ENCODE measurements around the gene SAMD4A.
"Not testable (repeated sequence)": the region's sequence is repeated elsewhere in the genome, so short reads cannot be mapped to it uniquely, and the experiment has no call there.

SAMD4A gene

DNA sequence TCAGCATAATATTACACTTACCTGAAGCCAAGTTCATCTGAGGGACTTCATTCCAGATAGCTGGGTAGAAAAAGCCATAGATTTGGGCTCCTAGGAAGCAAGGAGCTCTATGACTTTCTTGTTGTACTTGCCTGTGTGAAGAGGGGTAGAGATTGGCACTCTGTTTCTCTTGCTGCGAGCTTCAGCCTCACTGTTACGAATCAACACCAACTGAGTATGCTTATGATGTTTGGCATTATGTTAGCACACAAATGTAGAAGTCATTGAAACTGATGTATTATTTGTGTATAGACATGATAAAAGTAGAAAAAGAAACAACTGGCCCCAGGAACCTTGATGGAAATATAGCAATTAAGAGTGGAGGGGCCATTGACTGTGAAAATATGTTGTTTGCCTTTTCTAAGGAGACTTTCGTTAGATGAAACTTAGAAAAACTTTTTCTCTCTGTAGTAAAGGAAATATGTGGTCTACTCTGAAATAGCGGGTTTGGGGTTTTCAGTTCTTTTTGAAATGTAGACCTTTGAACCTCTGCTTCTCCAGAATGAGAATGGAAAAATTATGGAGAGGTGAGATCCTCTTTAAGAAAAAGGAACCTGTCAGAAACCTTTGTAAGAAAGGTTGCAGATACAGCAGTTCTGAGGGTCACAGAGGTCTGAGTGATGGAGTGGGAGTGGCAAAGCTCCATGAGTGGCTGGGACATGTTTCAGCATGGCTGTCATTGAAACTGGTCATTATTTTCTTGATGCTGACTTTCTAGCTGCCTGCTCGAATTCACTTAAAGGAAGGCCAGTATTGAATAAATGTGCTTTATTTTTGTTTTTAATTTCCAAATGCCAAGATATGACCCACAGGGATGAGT is 175.8 kb downstream of the SAMD4A start:
- DNase-seq, result no peak

DNA sequence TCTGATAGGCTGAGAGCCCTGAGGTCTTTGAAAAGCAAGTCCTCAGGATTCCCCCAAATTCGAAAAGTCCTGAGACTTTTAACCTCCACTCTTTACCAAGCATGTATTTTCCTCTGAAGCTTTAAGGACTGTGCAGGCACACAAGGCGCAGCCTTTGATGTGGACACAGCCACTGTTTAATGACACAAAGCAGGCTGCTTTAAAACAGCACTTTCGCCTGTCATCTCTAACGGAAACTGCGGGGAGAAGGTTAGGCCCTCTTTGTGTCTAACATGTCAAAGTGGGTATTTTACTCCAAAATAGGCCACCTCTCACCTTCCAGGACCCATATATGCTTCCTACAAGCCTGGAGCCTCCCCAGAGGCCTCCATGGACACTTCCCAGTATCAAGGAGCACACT is 176.5 kb downstream of the SAMD4A start:
- no peak for DNase-seq

DNA sequence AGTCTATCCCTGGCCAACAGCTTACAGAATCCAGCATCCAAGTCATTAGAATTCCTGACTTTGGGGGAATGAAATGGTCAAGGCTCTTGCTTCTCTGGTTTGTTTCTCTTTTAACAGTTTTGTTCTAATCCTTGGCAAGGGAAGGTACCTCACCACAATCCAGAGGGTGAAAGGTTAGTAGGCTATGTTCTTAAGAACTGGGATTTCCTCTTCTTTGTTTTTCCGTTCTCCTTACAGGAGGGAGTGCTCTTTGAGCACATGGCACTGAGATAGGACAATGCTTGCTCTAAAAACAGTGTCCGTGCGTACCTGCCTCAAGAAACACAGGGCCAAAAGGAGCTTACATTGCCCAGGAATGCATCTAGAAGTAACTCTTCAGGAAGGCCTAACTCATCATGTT is 179.1 kb downstream of the SAMD4A start:
- no peak for DNase-seq

DNA sequence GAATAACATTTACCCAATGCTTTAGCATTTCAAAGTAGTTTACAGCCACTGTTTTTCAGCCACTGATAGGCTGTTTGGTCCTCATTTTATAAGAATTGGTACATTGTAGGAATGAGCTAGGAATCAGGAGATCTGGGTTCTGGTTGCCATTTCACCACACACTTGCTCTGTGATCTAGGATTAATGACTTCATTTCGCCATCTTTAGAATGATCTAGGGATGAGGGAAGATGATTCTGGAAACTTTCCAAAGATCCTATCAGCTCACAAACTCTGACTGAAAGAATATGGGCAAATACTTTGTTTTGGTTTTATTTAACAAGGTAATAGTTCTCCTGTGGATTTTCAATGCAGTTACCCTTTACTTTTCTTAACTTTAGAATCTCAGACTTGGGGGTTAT is 180.7 kb downstream of the SAMD4A start:
- DNase-seq, result no peak

DNA sequence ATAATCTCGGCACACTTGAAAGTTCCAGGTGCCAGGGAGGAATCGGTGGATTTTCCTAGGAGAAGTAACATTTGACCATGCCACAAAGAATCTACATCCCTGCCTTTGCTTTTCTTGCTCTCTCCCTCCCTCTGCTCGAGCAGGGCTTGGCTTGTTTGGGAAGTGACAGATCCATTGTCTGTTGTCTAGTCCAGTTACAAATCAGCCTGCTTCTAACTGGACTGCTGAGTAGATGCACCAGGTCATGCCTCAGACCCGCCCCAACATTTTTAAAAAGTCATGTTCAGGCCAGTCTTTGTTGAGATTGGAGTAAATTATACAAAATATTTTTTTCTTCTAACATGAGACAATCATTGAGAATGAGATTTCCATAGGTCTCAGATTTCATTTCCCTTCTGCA is 182.3 kb downstream of the SAMD4A start:
- no peak for DNase-seq

DNA sequence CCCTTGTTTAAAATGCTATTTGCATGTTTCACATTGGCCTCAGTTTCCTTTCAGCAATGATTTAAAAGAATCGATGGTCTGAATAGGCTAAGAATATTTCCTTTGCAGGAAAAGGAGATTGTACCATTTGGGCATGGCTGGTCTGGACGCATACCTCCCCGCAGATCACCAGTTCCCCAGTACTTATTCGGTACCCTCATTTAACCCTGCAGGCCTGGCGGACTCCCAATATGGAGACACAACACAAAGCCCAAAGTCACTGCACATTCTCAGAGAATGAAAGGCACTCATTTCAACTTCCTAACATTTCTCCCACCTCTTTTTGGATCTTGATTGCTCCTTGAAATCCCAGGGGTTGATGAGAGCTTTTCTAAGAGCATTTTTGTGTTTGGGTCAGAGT is 182.8 kb downstream of the SAMD4A start:
- DNase-seq, result no peak

DNA sequence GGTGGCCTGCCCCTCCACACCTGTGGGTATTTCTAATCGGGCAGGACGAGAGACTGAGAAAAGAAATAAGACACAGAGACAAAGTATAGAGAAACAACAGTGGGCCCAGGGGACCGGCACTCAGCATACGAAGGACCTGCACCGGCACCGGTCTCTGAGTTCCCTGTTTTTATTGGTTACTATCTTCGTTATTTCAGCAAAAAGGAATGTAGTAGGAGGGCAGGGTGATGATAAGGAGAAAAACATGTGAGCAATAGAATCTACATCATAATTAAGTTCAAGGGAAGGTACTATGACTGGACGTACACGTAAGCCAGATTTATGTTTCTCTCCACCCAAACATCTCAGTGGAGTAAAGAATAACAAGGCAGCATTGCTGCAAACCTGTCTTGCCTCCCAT is 185.7 kb downstream of the SAMD4A start:
- not testable (repeated sequence) for DNase-seq

DNA sequence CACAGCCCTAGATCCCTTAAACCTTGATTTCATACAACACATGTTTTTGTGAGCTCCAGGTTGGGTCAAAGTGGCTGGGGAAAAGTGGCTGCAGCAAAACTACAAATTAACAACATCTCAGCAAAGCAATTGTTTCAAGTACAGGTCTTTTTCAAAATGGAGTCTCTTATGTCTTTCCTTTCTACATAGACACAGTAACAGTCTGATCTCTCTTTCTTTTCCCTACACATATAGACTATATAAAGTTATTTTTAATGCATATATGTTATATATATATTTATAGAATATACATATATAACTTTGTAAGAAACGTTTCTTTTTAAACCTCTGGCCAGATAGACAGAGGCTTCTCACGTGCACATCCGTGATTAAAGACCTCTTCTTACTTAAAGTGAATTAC is 186.5 kb downstream of the SAMD4A start:
- DNase-seq, result not testable (repeated sequence)

DNA sequence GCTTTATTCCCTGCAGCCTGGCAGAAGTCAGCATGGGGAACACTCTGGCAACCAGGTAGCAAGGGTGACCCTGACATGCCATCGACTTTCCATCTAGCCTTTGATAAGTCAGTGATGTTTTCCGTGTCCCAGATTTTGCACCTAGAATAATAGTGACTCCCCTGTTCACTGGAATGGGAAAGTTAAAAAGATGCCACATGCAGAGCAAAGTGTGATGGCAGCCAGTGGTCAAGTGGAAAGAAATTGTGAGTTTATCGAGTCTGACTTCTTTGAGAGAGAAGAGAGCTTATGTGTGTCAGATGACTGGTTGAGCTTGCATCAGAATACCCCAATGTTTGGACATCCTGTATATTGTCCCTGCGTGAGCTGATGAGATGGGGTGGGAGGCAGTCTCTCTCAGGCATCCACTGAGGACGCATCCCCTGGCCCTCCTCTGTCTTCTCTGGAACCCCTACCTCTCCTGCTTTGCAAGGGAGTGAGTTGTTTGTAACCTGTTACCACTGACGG is 187.2 kb downstream of the SAMD4A start:
- DNase-seq, result no peak

DNA sequence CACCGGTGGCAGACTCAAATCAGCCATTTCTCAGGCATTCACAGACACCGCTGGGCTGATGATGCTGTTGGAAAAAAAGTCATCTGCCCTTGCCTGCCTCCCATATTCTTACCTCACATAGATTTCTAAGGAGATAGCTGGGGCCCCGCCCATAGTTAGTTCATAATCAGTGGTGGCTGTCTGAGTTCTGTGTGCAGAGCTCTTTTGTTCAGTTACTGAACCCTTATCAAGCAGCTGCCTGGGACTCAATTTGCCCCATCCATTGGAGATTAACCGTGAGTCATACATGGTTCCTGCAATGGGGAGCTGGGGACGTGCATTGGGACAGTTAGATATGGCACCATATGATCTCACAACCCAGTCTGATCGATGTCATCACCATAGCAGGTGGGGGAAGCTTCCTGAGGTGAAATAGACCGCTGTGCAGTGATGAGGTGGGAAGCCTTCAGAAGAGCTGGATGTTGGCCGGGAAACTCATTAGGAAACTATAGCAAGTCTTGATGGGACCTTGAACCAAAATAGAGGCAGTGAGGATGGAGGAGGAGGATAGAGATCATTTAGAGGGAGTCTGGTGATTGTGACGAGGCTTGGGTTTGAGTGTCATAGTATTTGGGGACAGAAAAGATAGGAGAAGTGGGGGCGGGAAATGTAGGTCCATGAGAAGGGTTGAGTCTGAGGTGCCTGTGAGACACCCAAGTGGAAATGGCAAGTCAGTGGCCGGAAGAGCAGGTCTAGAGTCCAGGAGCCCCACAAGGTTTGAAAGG is 187.9 kb downstream of the SAMD4A start:
- DNase-seq, result no peak

DNA sequence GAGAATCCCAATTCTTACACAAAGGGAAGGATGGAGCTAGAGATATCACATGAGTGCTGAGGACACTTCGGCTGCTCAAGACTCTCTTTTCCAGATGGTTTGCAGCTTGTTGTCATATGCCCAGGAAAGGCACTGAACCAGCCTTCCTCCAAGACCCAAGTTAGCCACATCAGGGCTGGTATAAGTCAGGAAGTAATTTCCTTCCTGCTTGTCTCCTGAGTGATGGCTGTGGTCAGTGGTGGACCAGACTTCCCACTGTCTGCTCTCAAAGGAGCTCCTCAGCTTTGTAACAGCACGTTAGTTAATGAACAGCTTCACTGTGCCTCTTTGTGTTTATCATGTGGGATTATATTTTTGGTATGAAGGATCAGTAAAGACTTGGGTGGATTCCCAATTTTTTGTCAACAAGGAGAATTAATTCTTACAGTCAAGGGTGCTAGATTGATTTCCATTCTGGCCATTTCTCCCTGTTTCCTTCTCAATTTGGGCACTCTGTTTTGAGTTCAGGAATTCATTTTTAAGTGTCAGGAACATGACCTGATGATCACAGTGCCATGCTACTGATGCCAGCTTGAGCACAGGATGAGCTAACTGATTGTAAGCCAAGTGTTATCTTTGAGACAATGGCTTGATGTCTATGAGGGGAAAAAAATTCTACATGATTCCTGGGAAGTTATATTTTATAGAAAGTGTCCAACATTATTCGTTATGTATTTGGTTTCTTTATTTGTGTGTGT is 189.9 kb downstream of the SAMD4A start:
- no peak for DNase-seq

DNA sequence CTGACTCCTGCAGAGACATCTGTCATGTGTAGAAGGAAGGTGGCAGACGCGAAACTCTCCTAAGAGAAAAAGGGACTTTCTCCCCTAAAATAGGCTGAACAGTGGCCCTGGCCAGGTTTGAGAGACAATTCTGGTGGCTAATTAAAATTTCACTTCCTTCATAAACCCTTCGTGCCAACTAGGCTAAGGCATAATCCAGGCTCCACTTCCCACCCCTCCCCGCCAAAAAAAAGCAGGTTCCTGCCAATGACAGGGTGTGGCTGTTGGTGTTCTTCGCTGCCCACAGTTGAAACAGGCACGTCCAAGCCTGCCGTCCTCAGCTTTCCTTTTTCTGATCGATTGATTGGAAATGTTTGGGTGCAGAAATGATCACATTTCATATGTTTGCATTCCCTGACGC is 191.1 kb downstream of the SAMD4A start:
- no peak for DNase-seq

DNA sequence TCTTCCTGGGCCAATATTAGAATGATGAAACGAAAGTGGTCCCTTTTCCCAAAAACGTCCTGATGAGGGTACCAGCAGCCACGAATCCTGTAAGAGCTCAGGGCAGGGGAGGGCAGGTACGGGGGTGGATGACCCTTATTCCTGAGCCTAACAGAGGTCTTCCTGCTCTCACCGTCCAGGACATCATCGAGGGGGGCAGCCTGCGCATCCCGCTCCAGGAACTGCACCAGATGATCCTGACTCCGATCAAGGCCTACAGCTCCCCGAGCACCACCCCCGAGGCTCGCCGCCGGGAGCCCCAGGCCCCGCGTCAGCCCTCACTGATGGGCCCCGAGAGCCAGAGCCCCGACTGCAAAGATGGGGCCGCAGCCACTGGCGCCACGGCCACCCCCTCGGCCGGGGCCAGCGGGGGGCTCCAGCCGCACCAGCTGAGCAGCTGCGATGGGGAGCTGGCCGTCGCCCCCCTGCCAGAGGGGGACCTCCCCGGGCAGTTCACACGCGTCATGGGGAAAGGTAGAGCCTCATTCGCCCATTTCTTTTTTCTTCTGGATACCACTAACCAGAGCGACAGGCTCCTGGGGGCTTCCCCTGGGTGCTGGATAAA is 193.2 kb downstream of the SAMD4A start:
- no peak for DNase-seq

DNA sequence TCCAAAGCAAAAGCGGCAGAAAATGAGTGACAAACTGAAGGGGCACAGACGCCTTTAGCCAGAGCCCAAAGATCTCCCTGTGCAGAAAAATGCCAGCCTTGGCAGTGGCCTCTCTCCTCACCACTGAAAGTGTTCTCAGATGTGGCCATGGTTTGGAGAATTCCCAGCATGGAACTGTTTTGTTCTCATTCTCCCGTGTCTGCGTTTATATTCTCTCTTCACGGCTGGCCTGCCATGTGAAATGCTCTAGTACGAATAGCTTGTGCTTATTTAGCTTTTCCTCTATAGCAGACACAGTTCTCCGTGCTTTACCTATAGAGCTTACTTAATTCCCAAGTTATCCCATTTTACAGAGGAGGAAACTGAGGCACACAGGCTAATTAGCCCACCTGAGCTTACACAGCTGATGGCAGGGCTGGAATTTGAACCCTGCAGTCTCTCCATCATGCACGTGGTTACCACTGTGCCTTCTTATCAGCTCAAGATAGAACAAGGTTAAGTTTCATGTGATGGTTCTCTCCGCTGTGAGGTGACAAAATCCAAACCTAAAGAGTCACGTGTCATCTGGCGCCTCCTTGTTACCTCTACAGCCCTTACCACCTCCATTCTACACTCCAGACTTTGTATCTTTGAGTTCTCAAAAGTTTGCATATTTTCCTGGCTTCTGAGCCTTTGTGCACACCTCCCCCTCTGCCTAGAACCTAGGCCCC is 194.1 kb downstream of the SAMD4A start:
- DNase-seq, result no peak

DNA sequence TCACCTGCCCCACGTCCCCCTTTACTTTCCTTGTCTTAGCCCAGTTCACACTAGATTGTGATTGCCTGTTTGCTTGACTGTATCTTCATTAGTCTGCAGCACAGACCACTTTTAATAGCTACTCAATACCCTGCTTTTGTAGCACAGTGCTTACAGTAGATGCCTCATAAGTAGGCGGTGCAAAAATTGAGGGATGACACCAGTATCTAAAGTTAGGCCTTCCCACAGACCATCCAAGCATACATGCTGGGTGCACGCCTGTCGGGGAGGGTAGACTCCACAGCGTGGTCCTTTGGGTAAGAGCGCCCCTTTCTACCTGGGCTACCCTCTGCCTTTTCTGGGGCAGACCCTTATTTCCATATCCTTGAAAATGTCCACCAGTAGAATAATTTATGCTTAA is 194.9 kb downstream of the SAMD4A start:
- DNase-seq, result no peak

DNA sequence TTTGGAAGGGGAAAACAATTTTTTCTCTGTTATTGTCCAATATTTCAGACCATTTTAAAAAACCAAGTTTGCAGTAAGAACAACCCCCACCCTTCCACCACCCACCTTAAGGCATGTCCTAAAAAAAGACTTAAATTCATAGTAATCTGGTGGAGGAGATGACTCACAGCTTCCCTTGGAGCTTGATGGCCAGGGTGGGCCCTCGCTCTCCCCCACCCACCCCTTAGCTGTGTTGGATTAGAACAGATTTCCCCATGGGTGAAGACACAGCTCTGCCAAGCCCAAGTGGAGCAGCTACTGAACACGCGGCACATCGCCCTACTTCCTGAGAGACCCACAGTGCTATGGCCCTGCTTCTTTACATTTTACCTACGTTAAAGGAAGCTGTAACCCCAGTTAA is 195.4 kb downstream of the SAMD4A start:
- DNase-seq, result no peak

DNA sequence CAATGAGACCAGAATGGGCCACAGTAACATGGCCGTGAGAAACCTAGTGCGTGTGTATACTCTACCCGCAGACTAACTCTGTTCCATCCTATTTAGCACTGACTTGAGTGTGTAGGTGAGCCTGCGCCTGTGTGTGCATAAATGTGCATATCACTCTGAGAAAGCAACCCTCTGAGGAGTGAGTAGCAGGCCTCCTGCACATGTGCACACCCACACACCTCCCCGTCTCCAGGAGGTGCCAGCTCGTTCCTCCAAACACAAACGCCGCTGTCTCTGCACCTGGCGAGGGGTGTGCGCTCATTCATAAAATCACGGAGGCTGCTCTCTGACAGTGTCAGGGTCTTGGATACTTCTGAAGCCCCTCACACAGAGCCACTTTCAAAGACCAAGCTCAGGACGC is 196.8 kb downstream of the SAMD4A start:
- DNase-seq, result no peak

DNA sequence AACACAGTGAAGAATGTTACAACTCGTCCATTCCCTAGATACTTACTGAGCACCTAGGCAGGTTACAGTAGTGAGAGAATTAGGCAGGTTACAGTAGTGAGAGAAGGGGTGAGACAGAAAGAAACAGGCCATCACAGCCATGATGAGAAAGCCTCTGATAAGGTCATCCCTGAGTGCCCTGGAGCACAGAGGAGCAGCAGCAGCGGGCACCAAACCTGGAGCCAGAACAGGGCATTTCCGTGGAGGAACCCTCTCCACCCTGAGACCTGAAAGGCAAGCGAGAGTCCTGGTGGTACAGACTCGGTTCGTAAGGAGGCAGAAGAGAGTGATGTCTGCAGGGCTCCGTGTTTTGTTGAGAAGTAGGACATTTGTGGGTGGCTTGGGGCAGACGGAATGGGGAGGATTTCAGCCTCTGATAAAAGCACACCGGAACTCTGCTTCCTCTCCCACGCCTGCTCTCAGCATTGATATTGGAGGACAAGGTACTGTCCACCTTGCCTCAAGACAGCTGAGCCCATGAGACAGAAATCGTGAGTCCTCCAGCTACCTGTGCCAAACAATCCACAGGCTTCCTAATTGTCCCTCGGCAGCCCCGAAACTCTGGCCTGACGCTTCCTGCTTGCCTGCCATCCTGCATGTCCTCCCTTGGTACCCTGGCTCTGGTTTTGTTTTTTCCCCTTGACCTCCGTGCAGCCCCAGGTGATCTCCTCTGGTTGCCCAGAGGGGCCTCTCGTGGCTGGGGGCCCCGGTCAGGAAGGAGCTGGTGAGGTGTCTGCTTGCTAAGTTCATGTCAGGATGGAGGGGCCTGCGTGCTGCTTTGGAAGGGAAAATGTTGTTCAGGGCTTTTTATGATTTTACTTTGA is 199.6 kb downstream of the SAMD4A start:
- DNase-seq, result no peak

DNA sequence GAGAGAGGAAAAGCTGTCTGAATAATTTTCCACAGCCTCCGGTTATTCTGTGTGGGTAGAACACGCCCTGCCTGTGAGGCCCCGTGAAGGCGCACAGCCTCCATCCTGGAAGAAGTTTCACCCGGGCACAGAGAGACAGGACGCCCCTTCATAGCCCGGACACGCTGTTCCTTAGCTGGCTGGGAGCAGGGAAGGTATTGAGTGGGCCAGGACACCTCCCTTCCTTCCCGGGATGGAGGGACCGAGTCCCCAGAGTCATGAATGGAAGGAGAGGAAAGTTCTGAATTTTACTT is 200.2 kb downstream of the SAMD4A start:
- no peak for DNase-seq

DNA sequence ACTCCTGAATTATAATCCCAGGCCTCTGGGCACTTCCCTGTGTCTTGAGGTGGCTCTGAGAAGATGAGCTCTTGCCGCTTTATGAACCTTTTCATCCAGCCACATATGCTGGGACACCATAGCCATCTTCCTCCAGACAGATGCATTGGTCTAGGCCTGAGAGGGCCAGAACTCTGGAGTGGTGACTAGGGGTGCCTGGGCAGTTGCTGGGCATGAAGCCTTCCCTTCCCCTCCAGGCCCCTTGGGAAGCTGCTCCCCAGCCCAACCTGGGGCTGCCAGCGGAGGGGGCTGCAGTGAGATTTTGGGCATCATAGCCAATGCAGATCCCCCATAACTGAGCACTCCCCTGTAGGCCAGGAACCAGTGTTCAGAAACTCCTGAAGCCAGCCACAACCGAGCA is 200.5 kb downstream of the SAMD4A start:
- DNase-seq, result no peak

DNA sequence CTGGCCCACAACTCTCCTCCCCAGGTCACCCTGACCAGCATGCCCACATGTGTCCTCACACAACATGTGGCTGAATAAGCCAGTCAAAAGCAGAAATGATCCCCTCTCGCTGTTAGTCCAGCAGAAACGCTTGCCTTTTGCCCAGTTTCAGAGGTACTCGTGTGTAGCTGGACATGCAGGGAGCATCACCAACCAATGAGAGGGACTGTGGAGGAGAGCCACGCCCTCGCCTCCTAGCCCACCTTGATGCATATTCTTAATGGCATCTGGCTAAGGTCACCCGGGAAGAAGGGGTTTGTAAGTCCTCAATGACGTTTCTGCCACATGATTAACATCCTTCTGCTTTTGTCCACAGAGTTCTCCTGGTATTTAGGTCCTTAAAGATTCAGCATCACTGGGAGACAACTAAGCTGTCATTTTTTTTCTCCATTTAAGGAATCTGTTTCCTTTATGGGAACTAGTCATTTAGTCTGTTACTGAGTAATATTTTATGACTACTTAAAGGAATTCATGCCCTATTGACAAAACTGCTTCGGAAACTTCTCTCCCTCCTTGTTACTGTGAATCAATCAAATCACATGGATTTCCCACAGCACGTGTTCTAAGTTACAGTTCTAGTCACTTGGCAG is 201.7 kb downstream of the SAMD4A start:
- no peak for DNase-seq
